K562 (cell line): ENCODE measurements around the gene RNASEH2C. TPM values are rescaled to one million over a fixed set of nuclear protein-coding genes. Genes with fewer than 3 reads are reported as not detected.
A peak's percentile ranks its signal among the peaks of the same experiment; 100 is the strongest.

ENCODE experiments used
- CREB1 ChIP-seq, 2 experiments: sonication (generic) in 1 of 2; formaldehyde crosslinking in 1 of 2; IDR thresholded peaks; 2 replicates each; pipeline versions ENCODE4 v1.6.1 to v1.8.0; 2012 to 2022; ENCODE audit warnings: inconsistent platforms in 1 of 2, mild to moderate bottlenecking in 1 of 2, missing genetic modification reagents in 1 of 2, moderate library complexity in 1 of 2
- HNRNPK ChIP-seq: fragments of 200-400 bp; formaldehyde crosslinking; IDR thresholded peaks from one replicate; pipeline ENCODE4 v1.6.1; 2018; ENCODE audit warnings: mild to moderate bottlenecking, low read depth, low read length; ENCODE audit not compliant: poor library complexity, severe bottlenecking
- NRF1 ChIP-seq, 2 experiments: fragments of 450-650 bp; IDR thresholded peaks in 1 of 2; conservative IDR thresholded peaks in 1 of 2; 2 replicates each; pipeline ENCODE4 v1.6.1; 2014; ENCODE audit warnings: mild to moderate bottlenecking in 2 of 2
- SMARCC2 ChIP-seq: fragments of 450-650 bp; IDR thresholded peaks from 2 replicates; pipeline ENCODE4 v1.6.1; 2017; ENCODE audit warnings: antibody characterized with exemption, moderate library complexity, mild to moderate bottlenecking, low read depth
- SNRNP70 ChIP-seq: fragments of 200-400 bp; formaldehyde crosslinking; optimal IDR thresholded peaks from 2 replicates; pipeline ENCODE3; 2017; ENCODE audit warnings: low read depth, low read length
- SP2 ChIP-seq: IDR thresholded peaks from 2 replicates; pipeline ENCODE4 v1.6.1; 2011; ENCODE audit warnings: mild to moderate bottlenecking, low read depth, low read length, moderate library complexity; ENCODE audit not compliant: poor library complexity, severe bottlenecking; ENCODE audit errors: extremely low read depth
- STAT5A ChIP-seq: IDR thresholded peaks from 2 replicates; pipeline ENCODE4 v1.6.1; 2012; ENCODE audit warnings: low read length, inconsistent platforms, borderline replicate concordance
- U2AF1 ChIP-seq: fragments of 200-400 bp; formaldehyde crosslinking; optimal IDR thresholded peaks from 2 replicates; pipeline ENCODE3; 2017; ENCODE audit warnings: mild to moderate bottlenecking, low read depth, low read length, moderate library complexity
- ZBED1 ChIP-seq: IDR thresholded peaks from 2 replicates; pipeline ENCODE4 v1.6.1; 2014
- ZKSCAN8 ChIP-seq: fragments of 200-800 bp; sonication (Bioruptor generic); IDR thresholded peaks from 2 replicates; pipeline ENCODE4 v1.6.1; 2016; ENCODE audit warnings: missing genetic modification characterization, missing compliant biosample characterization
- ZNF121 ChIP-seq: sonication (generic); formaldehyde crosslinking; conservative IDR thresholded peaks from 2 replicates; pipeline ENCODE4 v1.8.0; 2022; ENCODE audit warnings: missing genetic modification reagents
- ZNF445 ChIP-seq: fragments of 250-450 bp; sonication (Bioruptor Pico); IDR thresholded peaks from 2 replicates; pipeline ENCODE4 v1.4.0; 2020; ENCODE audit warnings: low read depth, mild to moderate bottlenecking, moderate library complexity
- ZNF561 ChIP-seq: fragments of 450-650 bp; formaldehyde crosslinking; conservative IDR thresholded peaks from 2 replicates; pipeline ENCODE4 v1.4.0; 2020; ENCODE audit warnings: mild to moderate bottlenecking, moderate library complexity
- ZNF766 ChIP-seq: fragments of 200-800 bp; sonication (Bioruptor generic); conservative IDR thresholded peaks from 2 replicates; pipeline ENCODE4 v1.6.1; 2016; ENCODE audit warnings: missing genetic modification characterization, missing compliant biosample characterization
- polyA plus RNA-seq, 8 experiments: library from polyadenylated mRNA; depleted of rRNA in 4 of 8; stranded (reverse) in 5 of 8; unstranded in 3 of 8; fragments of >200 nt; fragmentation: Nextera tagmentation in 2 of 8; fragmentation: Illumina TruSeq in 1 of 8; extraction: Ambion mirVana in 2 of 8; extraction: Trizol in 1 of 8; gene quantifications; 2 replicates each; pipeline versions ENCODE4 v1.2.1 to v1.2.3, GENCODE V29; 2011 to 2014; ENCODE audit warnings: inconsistent platforms in 1 of 8, missing spikeins in 1 of 8
- total RNA-seq, 7 experiments: library from RNA; depleted of rRNA in 6 of 7; stranded (reverse); fragments of >200 nt in 6 of 7; fragmentation: Illumina TruSeq in 2 of 7; extraction: Trizol in 2 of 7; gene quantifications; 2 replicates each; pipeline versions ENCODE4 v1.2.1 to v1.2.3, GENCODE V29; 2011 to 2021; ENCODE audit warnings: low replicate concordance in 1 of 7
- TF ChIP-seq, protein P1 (sequence below), 3 experiments: fragments of 200-800 bp in 1 of 3; fragments of 250-450 bp in 1 of 3; fragments of 450-650 bp in 1 of 3; sonication (Bioruptor Pico) in 1 of 3; sonication (Bioruptor generic) in 1 of 3; formaldehyde crosslinking in 1 of 3; IDR thresholded peaks; 2 replicates each; pipeline versions ENCODE4 v1.6.1 to v1.8.0; 2016 to 2022; ENCODE audit warnings: mild to moderate bottlenecking in 2 of 3, missing genetic modification characterization in 2 of 3, missing compliant biosample characterization in 1 of 3, moderate library complexity in 1 of 3
- TF ChIP-seq, protein P2 (sequence below): sonication (generic); formaldehyde crosslinking; IDR thresholded peaks from 2 replicates; pipeline ENCODE4 v1.8.1; 2023; ENCODE audit warnings: mild to moderate bottlenecking, missing genetic modification reagents
- TF ChIP-seq, protein P3 (sequence below): fragments of 250-450 bp; sonication (Bioruptor Pico); IDR thresholded peaks from 2 replicates; pipeline ENCODE4 v1.9.0; 2021; ENCODE audit warnings: mild to moderate bottlenecking
- TF ChIP-seq, protein P4 (sequence below), 2 experiments: fragments of 450-650 bp in 1 of 2; sonication (generic) in 1 of 2; formaldehyde crosslinking in 1 of 2; IDR thresholded peaks in 1 of 2; conservative IDR thresholded peaks in 1 of 2; 2 replicates each; pipeline versions ENCODE4 v1.6.1 to v1.8.1; 2016 to 2023; ENCODE audit warnings: mild to moderate bottlenecking in 2 of 2, moderate library complexity in 2 of 2, inconsistent platforms in 1 of 2, missing genetic modification reagents in 1 of 2
- TF ChIP-seq, protein P5 (sequence below): fragments of 250-450 bp; sonication (Bioruptor Pico); IDR thresholded peaks from 2 replicates; pipeline ENCODE4 v1.8.0; 2022; ENCODE audit warnings: inconsistent platforms, mild to moderate bottlenecking, moderate library complexity, borderline replicate concordance

Gene RNASEH2C
- total and polyA plus RNA-seq, 9 of the 15 experiments (the other 6 are each of a cell fraction or from before 2014, with no cell fraction given): 5.4 to 78.2 (median 15.6) TPM

DNA sequence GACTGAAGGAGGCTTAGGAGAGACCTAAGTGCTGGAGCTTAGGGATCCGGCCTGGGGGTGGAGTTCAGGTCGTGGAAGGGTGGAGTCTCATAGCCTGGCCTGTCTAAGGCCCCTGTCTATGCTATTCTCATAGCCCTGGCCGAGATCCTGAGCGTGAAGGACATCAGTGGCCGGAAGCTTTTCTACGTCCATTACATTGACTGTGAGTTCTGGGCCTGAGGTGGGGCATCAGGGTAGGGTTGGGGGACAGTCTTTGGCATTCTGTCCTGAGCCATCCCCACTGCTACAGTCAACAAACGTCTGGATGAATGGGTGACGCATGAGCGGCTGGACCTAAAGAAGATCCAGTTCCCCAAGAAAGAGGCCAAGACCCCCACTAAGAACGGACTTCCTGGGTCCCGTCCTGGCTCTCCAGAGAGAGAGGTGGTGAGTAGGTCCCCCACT lies 7.9 kb downstream of the RNASEH2C start (continued):
- TF ChIP-seq, protein P1, sequence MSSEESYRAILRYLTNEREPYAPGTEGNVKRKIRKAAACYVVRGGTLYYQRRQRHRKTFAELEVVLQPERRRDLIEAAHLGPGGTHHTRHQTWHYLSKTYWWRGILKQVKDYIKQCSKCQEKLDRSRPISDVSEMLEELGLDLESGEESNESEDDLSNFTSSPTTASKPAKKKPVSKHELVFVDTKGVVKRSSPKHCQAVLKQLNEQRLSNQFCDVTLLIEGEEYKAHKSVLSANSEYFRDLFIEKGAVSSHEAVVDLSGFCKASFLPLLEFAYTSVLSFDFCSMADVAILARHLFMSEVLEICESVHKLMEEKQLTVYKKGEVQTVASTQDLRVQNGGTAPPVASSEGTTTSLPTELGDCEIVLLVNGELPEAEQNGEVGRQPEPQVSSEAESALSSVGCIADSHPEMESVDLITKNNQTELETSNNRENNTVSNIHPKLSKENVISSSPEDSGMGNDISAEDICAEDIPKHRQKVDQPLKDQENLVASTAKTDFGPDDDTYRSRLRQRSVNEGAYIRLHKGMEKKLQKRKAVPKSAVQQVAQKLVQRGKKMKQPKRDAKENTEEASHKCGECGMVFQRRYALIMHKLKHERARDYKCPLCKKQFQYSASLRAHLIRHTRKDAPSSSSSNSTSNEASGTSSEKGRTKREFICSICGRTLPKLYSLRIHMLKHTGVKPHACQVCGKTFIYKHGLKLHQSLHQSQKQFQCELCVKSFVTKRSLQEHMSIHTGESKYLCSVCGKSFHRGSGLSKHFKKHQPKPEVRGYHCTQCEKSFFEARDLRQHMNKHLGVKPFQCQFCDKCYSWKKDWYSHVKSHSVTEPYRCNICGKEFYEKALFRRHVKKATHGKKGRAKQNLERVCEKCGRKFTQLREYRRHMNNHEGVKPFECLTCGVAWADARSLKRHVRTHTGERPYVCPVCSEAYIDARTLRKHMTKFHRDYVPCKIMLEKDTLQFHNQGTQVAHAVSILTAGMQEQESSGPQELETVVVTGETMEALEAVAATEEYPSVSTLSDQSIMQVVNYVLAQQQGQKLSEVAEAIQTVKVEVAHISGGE (CRISPR knock-in tag; IDR thresholded peaks at IDR 0.05): no peak
- TF ChIP-seq ZBED1 (no peak), NRF1 (conservative IDR thresholded peaks at IDR 0.05 in 1 of 2, IDR thresholded peaks at IDR 0.05 in 1 of 2) (0 out of 4 replicates have a peak, but pooled peaks of 1 of the 2 experiments have one; percentile 18), CREB1 (IDR thresholded peaks at IDR 0.05) (no peak), CREB1 (CRISPR knock-in tag; IDR thresholded peaks at IDR 0.05) (no peak), ZNF121 (CRISPR knock-in tag) (peak; percentile 94), ZNF445 (CRISPR knock-in tag) (no peak), SMARCC2 (no peak), STAT5A (no peak), SP2 (no peak), SNRNP70 (no peak), ZNF766 (CRISPR knock-in tag) (0 out of 2 replicates have a peak, but pooled peaks have one; percentile 9), ZNF561 (CRISPR knock-in tag) (no peak), HNRNPK (no peak), ZKSCAN8 (CRISPR knock-in tag) (no peak), U2AF1 (no peak)
- TF ChIP-seq, protein P2, sequence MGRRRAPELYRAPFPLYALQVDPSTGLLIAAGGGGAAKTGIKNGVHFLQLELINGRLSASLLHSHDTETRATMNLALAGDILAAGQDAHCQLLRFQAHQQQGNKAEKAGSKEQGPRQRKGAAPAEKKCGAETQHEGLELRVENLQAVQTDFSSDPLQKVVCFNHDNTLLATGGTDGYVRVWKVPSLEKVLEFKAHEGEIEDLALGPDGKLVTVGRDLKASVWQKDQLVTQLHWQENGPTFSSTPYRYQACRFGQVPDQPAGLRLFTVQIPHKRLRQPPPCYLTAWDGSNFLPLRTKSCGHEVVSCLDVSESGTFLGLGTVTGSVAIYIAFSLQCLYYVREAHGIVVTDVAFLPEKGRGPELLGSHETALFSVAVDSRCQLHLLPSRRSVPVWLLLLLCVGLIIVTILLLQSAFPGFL (CRISPR knock-in tag): 0 out of 2 replicates have a peak, but pooled peaks have one; percentile 50
- TF ChIP-seq, protein P3, sequence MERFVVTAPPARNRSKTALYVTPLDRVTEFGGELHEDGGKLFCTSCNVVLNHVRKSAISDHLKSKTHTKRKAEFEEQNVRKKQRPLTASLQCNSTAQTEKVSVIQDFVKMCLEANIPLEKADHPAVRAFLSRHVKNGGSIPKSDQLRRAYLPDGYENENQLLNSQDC (CRISPR knock-in tag): no peak
- TF ChIP-seq, protein P4, sequence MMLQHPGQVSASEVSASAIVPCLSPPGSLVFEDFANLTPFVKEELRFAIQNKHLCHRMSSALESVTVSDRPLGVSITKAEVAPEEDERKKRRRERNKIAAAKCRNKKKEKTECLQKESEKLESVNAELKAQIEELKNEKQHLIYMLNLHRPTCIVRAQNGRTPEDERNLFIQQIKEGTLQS (IDR thresholded peaks at IDR 0.05): no peak
- TF ChIP-seq, protein P4 (CRISPR knock-in tag; conservative IDR thresholded peaks at IDR 0.05): no peak
- TF ChIP-seq, protein P5, sequence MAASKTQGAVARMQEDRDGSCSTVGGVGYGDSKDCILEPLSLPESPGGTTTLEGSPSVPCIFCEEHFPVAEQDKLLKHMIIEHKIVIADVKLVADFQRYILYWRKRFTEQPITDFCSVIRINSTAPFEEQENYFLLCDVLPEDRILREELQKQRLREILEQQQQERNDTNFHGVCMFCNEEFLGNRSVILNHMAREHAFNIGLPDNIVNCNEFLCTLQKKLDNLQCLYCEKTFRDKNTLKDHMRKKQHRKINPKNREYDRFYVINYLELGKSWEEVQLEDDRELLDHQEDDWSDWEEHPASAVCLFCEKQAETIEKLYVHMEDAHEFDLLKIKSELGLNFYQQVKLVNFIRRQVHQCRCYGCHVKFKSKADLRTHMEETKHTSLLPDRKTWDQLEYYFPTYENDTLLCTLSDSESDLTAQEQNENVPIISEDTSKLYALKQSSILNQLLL (CRISPR knock-in tag): no peak
